ENCODE results near the gene NEUROG1.
"Not testable (repeated sequence)": the region's sequence is repeated elsewhere in the genome, so short reads cannot be mapped to it uniquely, and the experiment has no call there.

NEUROG1 gene

GRCh38 chr5:135534609-135535419 is 950 bp downstream of the NEUROG1 start:
- DNase-seq = no peak

GRCh38 chr5:135533794-135534193 is 2.0 kb downstream of the NEUROG1 start:
- DNase-seq = no peak

DNA sequence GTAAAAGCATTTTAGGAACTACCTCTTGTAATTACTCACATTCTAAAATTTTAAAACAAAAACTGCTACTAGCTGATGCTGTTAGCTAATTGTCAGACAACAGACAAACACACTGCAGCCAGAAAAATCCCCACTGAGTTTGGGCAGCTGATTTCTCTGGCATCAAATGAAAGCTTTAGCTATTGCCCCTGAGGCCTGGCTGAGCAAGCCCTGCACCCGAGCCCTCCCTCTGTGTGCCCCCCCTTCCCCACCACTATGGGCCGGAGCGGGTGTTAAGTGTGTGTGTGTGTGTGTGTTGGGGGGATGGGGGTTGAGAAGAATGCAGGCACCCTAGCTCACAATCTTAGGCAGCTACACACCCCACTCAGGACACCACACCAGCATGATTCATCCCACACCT is 2.4 kb downstream of the NEUROG1 start:
- DNase-seq = no peak

DNA sequence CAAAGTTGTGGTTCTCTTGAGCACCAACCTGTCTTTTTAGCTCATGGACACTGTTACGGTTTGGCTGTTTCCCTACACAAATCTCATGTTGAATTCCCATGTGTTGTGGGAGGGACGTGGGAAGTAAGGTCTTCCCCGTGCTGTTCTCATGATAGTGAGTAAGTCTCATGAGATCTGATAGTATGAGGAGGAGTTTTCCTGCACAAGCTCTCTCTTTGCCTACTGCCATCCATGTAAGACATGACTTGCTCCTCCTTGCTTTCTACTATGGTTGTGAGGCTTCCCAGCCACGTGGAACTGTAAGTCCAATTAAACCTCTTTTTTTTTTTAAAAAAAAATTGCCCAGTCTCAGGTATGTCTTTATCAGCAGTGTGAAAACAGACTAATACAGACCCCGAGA is 6.2 kb downstream of the NEUROG1 start:
- not testable (repeated sequence) for DNase-seq

DNA sequence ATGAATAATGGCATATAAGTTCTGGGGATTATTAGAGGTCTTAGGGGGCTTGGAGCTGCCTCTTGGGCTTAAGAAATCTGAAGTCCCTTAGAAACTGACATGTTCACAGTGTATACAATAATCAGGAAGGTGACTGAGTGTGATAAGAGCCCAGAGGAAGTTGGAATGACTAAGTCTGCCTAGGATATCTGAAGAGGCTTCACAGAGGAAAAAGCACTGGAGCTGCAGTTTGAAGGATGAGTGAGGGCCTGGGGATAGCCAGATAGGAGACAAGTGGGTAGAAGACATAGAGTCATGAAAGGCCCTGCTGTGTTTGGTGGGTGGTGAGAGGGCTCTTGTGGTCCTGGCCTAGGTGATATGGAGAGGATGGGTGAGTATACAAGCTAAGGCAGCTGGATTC is 8.8 kb downstream of the NEUROG1 start:
- DNase-seq = no peak

DNA sequence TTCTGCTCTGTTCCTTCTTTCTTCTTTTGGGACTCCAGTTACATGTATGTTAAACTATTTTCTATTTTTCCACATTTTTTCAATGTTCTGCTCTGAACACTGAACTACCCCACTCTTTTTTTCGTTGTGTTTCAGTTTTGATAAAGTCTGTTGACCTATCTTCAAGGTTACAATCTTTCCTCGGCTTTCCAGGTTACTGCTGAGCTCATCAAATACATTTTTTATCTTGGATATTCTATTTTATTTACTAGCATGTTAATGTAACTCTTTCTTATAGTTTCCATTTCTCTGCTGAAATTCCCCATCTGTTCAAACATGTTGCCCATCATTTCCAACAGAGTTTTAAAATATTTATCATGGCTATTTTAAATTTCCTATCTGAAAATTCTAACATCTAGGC is 13.8 kb downstream of the NEUROG1 start:
- DNase-seq = no peak

GRCh38 chr5:135517631-135518030 is 18.1 kb downstream of the NEUROG1 start:
- DNase-seq = no peak

DNA sequence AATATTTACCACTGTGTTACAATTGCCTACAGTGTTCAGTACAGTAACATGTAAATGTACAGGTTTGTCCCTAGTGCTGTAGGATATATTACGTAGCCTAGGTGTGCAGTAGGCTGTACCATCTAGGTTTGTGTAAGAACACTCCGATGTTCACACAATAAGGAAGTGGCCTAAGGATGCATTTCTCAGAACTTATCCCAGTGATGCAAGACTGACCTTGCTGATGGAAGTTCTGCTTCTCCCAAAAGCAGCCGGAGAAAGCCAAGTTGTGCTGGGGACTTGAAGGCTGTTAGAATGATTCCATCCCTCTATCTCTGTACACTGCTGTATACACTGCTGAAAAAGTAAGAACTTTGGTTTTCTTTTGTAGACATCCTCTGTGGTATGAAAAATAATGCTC is 21.6 kb downstream of the NEUROG1 start:
- DNase-seq = no peak

DNA sequence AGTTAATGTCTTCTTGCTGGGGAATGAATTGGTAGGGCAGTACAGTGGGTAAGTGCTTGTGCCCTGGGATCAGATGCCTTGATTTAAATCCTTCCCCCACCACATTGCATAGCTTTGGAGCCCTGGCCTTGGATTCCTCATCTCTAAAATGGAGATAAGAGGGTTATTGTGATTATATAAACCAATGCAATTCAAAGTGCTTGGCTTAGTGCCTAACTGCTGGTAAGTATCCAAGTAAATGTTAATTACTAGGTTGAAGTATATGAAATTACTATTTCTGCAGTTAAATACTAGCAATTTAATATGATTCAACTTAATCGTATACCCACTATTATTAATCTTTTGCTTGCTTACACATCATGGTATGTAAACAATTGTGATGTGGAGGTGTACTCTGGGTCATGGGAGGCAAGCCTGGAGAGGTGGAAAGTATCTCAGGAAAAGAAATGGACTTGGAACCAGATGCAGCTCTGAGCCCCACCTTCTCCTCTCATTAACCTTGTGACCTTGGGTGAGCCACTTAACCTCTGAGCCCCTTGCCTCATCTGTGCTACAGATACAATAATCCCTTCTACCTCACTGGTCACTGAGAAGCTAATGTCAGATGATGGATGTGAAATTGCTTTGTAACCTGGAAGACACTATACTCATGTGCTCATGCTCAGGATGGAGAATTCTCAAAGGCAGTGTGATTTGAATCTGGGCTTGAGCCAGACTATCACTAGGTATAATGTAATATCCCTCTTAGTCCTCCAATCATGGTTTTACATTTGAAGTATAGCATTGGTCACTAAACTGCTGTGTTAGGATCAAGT is 23.8 kb downstream of the NEUROG1 start:
- DNase-seq = no peak

- DNase-seq = no peak
Observed at GRCh38 chr5:135509995-135510394, 25.8 kb downstream of the NEUROG1 start.

DNA sequence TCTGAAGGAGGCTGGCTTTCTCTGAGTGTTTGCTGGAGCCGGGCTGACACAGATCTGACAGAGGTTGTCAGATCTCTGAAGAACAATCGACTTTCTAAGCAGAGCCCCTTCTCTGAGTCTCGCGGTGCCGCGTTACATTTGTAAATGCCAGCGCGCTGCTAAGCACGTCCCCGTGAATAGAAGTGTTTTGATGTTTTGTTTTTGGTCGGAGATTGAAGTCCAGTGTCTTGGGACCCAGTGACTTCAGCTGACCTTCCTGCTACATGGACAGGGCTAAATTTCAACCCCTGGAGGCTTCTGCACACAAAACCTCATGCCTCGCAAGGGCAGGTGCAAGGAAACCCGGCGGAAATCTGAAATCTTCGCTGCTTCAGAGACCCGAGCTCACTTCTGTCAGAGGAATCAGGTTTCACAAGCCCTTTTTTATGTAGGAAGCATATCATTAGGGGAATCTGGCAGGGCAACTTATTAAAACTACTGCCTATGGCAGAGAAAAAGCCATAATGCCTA is 27.2 kb downstream of the NEUROG1 start:
- no peak for DNase-seq

GRCh38 chr5:135505973-135506372 is 29.8 kb downstream of the NEUROG1 start:
- no peak for DNase-seq

DNA sequence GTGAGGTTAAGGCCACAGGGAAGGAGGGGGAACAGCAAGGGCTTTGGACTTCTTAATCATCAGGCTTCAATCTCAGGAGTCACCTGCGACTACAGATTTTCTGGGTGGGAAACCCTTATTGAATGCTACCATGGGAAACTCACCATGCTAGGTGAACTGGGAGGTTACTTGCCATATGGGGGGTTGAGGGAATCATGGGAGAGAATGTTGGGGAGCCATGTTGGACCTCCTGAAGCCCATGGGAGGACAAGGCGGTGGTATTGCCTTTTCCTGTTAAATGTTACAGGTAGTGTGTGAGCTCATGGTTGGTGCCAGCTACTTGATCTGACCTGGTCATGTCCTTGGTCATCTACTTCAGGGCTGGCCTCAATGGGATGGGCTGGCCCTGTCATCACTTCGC is 31.4 kb downstream of the NEUROG1 start:
- DNase-seq = no peak

DNA sequence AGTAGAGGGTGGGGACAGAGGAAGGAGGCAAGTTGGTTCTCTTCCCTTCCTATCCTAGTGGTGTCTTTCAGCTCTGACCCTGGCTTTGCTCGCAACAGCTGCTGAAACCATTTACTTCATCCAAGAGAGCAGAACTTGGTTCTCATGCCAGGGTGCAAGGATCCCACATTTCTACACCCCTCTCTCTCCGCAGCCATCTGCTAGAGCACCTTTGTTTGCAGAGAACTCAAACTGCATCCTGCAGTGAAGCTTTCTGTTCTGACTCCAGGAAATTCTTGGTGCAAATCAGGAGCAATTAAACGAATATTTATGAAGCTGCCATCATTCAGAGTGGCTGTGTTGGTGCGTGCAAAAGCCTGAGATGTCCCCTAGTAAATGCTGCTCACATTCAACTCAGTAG is 31.9 kb downstream of the NEUROG1 start:
- no peak for DNase-seq

- no peak for DNase-seq
Observed at GRCh38 chr5:135502836-135503520, 32.8 kb downstream of the NEUROG1 start.

GRCh38 chr5:135501965-135502364 is 33.8 kb downstream of the NEUROG1 start:
- no peak for DNase-seq

DNA sequence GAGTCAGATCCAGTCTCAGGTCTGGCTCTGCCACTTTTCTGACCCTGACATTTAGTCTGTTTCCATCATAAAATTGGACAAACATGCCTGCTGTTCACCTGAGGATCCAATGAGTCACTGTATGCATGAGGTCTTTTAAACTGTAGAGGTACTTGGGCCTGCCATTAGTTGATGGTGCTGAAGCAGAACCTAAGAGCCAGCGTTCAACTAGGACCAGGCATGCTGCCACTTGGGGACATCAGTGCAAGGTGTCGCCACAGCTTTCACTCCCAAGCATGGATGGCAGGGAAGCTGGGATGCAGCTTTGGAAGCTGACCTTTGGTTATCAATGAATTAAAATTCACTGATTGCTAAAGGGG is 37.1 kb downstream of the NEUROG1 start:
- no peak for DNase-seq

DNA sequence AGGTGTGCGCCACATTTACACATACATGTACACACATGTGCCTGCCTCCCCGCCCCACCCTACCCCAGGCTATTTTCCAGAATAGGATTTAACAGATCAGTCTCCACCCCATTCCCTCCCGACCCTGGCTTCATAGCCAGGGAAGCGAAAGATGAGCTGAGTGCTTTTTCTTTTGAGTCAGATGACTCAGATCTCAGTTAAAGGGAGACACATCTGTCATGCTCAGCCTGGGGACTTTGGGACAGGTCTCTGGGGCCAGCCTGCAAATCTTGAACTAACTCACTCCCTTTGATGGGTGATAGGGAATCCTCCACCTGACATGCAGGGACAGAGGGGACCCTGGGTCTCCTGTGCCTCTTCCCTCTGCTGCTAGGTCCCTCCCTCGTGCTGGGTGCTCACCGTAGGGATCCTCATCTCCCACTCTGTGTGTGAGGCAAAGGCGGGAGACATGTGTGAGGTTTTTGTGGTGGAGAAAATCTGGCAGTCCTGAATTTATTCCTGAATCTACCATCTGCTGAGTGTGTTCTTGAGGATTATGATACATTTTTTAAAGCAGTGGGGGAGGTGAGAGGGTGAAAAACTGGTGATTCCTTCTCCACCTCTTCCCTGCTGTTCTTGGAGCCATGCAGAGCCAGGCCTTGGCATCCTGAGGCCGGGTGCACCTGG is 37.7 kb downstream of the NEUROG1 start:
- no peak for DNase-seq

DNA sequence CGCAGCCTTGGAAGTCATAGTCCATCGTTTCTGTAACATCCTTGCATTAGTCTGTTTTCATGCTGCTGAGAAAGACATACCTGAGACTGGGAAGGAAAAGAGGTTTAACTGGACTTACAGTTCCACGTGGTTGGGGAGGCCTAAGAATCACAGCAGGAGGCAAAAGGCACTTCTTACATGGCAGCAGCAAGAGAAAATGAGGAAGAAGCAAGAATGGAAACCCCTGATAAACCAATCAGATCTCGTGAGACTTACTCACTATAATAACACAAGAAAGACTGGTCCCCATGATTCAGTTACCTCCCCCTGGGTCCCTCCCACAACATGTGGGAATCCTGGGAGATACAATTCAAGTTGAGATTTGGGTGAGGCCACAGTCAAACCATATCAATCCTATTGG is 40.2 kb downstream of the NEUROG1 start:
- DNase-seq = not testable (repeated sequence)

GRCh38 chr5:135494196-135494595 is 41.6 kb downstream of the NEUROG1 start:
- no peak for DNase-seq

DNA sequence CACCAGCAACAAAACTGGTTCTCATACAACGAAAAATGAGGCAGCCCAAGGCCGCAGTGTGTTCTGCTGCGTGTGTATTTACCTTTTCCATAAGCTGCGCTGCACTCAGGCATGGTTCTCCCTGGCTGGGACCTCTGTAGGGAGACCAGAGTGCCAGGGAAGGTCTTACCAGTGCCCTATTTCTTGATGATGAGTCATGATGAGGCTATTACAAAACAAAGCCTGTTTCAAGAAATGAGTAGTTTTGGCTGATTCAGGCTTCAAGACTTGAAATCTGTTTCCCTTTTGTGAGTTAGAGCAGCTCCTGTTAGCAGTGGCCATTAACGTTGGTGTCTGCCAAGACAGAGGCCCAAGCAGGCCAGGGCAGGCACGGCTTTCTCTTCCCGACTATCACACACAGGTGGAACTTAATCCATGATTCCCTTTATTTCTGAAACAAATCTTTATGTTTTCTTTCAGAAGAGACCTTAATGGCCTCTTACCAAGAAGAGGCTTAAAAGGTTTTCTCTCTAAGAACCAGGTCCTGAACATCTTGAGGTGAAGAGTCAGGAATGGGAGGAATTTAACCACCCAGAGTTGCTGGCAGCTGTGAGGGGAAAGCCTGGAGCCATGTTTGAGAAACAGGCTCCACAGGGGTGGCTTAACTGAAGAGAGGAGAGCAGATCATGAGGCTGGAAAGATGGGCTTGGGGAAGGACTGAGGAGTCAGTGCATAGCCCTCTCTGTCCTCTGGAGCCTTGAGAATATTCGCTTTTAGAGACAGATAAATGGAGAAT is 42.2 kb downstream of the NEUROG1 start:
- DNase-seq = no peak

- DNase-seq = no peak
Observed at GRCh38 chr5:135492319-135492626, 43.5 kb downstream of the NEUROG1 start.
